Neural cell (in vitro differentiated cells): Measurements from ENCODE around the gene CKM. TPM values are rescaled to one million over a fixed set of nuclear protein-coding genes. Genes with fewer than 3 reads are reported as not detected.

Source experiments
- H2AFZ ChIP-seq: fragments of 200-600, 300-800 bp; sonication (generic), shearing (Covaris generic); 2 replicates; pipeline ENCODE4 v1.6.0; 2014; ENCODE audit warnings: low read depth, mild to moderate bottlenecking, antibody characterized with exemption, low read length, moderate library complexity
- H3F3A ChIP-seq: fragments of 200-600 bp; shearing (Covaris generic); 2 replicates; pipeline ENCODE4 v1.6.1; 2016; ENCODE audit warnings: mild to moderate bottlenecking, moderate library complexity, mixed read lengths, antibody characterized with exemption, low read length; ENCODE audit not compliant: insufficient read depth, poor library complexity, severe bottlenecking
- H3K27ac ChIP-seq: fragments of 200-600, 300-800 bp; sonication (generic), shearing (Covaris generic); 2 replicates; pipeline ENCODE4 v1.5.1; 2014; ENCODE audit warnings: mild to moderate bottlenecking, low read length, moderate library complexity
- H3K27me3 ChIP-seq: fragments of 300-800, 200-600 bp; sonication (generic), shearing (Covaris generic); 2 replicates; pipeline ENCODE4 v1.6.0; 2014; ENCODE audit warnings: mild to moderate bottlenecking, low read depth, low read length, moderate library complexity; ENCODE audit not compliant: insufficient read depth
- H3K36me3 ChIP-seq: fragments of 300-800, 200-600 bp; sonication (generic), shearing (Covaris generic); 2 replicates; pipeline ENCODE4 v1.5.1; 2014; ENCODE audit warnings: mild to moderate bottlenecking, antibody characterized with exemption, low read length, moderate library complexity; ENCODE audit not compliant: insufficient read depth
- H3K4me2 ChIP-seq: fragments of 300-800, 200-600 bp; sonication (generic), shearing (Covaris generic); 2 replicates; pipeline ENCODE4 v1.6.0; 2014; ENCODE audit warnings: mild to moderate bottlenecking, low read length
- H3K4me3 ChIP-seq: fragments of 300-800, 200-600 bp; sonication (generic), shearing (Covaris generic); 2 replicates; pipeline ENCODE4 v1.5.1; 2014; ENCODE audit warnings: mild to moderate bottlenecking, low read length, moderate library complexity
- H3K79me2 ChIP-seq: fragments of 200-600 bp; shearing (Covaris generic); replicated peaks from 2 replicates; pipeline ENCODE4 v1.6.0; 2014; ENCODE audit warnings: mild to moderate bottlenecking, low read length, moderate library complexity; ENCODE audit not compliant: insufficient read depth
- H3K9ac ChIP-seq: fragments of 300-800, 200-600 bp; sonication (generic), shearing (Covaris generic); 2 replicates; pipeline ENCODE4 v1.6.1; 2016; ENCODE audit warnings: mild to moderate bottlenecking, low read length, mixed read lengths
- H3K9me2 ChIP-seq: fragments of 200-600 bp; shearing (Covaris generic); 2 replicates; pipeline ENCODE4 v1.6.1; 2016; ENCODE audit warnings: mild to moderate bottlenecking, low read length, mixed read lengths; ENCODE audit not compliant: insufficient read depth
- H3K9me3 ChIP-seq: fragments of 200-600, 300-800 bp; sonication (generic), shearing (Covaris generic); 2 replicates; pipeline ENCODE4 v1.6.1; 2016; ENCODE audit warnings: mild to moderate bottlenecking, mixed run types, low read length, moderate library complexity, mixed read lengths
- H4K20me1 ChIP-seq: fragments of 200-600 bp; shearing (Covaris generic); 2 replicates; pipeline ENCODE4 v1.6.1; 2016; ENCODE audit warnings: mild to moderate bottlenecking, mixed run types; ENCODE audit not compliant: insufficient read depth
- EP300 ChIP-seq: fragments of 450-650 bp; conservative IDR thresholded peaks from 2 replicates; pipeline ENCODE4 v1.6.1; 2014; ENCODE audit warnings: antibody characterized with exemption, mild to moderate bottlenecking, moderate library complexity; ENCODE audit not compliant: poor library complexity, severe bottlenecking
- EZH2 ChIP-seq: fragments of 200-600, 300-800 bp; shearing (Covaris generic), sonication (generic); IDR thresholded peaks from 2 replicates; pipeline ENCODE4 v1.6.1; 2014; ENCODE audit warnings: antibody characterized with exemption, low read length, borderline replicate concordance, mild to moderate bottlenecking; ENCODE audit not compliant: insufficient read depth, poor library complexity, severe bottlenecking
- MXI1 ChIP-seq: fragments of 450-650 bp; conservative IDR thresholded peaks from 2 replicates; pipeline ENCODE4 v1.6.1; 2014; ENCODE audit warnings: antibody characterized with exemption, mild to moderate bottlenecking; ENCODE audit not compliant: poor library complexity, severe bottlenecking
- POLR2AphosphoS5 ChIP-seq: IDR thresholded peaks from 2 replicates; pipeline ENCODE4 v1.6.1; 2012
- RAD21 ChIP-seq: fragments of 450-650 bp; conservative IDR thresholded peaks from 2 replicates; pipeline ENCODE4 v1.6.1; 2014; ENCODE audit warnings: antibody characterized with exemption, mild to moderate bottlenecking, moderate library complexity
- SMC3 ChIP-seq: fragments of 450-650 bp; conservative IDR thresholded peaks from 2 replicates; pipeline ENCODE4 v1.6.1; 2014; ENCODE audit warnings: antibody characterized with exemption, mild to moderate bottlenecking, moderate library complexity; ENCODE audit not compliant: poor library complexity
- polyA plus RNA-seq: library from polyadenylated mRNA; depleted of rRNA; stranded (reverse); fragments of >200 nt; gene quantifications from 2 replicates; pipeline ENCODE4 v1.2.3, GENCODE V29; 2014
- TF ChIP-seq, protein P1 (sequence below): IDR thresholded peaks from 2 replicates; pipeline ENCODE4 v1.6.1; 2012; ENCODE audit warnings: borderline replicate concordance

The CKM gene
- polyA plus RNA-seq, 1 donor from 2014 or later: 0.14 TPM

DNA sequence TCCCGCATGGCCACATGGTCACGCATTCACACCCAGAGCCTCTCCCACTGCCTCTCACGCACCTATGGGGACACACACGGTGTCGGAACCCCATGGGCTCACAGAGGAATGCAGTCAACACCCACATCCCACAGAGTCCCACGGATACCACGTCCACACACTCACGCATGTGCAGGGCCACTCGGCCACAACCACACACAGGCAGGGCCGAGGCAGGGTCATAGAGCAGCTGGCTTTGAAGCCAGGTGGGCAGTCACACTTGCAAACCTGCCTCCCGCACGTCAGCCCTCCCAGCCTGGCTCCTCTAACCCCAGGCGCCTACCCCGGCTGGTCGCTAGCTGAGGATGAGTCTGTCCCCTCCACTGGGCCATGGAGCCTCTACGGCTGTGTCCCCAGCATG lies 39.6 kb upstream of the CKM start:
- Histone ChIP-seq H3F3A (no peaks in the 10 kb centered on the region), H3K79me2 (no peaks in the 10 kb centered on the region), H3K27me3 (no peaks in the 10 kb centered on the region), H3K9ac (no peak overlapping the region), H3K9me3 (no peaks in the 10 kb centered on the region), H3K4me3 (no peak overlapping the region), H3K27ac (no peak overlapping the region), H4K20me1 (no peaks in the 10 kb centered on the region), H3K36me3 (no peaks in the 10 kb centered on the region), H2AFZ (no peak overlapping the region), H3K4me2 (no peak overlapping the region), H3K9me2 (no peaks in the 10 kb centered on the region)
- no peak for TF ChIP-seq SMC3
- no peak for TF ChIP-seq POLR2AphosphoS5
- TF ChIP-seq, protein P1, sequence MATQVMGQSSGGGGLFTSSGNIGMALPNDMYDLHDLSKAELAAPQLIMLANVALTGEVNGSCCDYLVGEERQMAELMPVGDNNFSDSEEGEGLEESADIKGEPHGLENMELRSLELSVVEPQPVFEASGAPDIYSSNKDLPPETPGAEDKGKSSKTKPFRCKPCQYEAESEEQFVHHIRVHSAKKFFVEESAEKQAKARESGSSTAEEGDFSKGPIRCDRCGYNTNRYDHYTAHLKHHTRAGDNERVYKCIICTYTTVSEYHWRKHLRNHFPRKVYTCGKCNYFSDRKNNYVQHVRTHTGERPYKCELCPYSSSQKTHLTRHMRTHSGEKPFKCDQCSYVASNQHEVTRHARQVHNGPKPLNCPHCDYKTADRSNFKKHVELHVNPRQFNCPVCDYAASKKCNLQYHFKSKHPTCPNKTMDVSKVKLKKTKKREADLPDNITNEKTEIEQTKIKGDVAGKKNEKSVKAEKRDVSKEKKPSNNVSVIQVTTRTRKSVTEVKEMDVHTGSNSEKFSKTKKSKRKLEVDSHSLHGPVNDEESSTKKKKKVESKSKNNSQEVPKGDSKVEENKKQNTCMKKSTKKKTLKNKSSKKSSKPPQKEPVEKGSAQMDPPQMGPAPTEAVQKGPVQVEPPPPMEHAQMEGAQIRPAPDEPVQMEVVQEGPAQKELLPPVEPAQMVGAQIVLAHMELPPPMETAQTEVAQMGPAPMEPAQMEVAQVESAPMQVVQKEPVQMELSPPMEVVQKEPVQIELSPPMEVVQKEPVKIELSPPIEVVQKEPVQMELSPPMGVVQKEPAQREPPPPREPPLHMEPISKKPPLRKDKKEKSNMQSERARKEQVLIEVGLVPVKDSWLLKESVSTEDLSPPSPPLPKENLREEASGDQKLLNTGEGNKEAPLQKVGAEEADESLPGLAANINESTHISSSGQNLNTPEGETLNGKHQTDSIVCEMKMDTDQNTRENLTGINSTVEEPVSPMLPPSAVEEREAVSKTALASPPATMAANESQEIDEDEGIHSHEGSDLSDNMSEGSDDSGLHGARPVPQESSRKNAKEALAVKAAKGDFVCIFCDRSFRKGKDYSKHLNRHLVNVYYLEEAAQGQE: no peak
- no peak for TF ChIP-seq MXI1

DNA sequence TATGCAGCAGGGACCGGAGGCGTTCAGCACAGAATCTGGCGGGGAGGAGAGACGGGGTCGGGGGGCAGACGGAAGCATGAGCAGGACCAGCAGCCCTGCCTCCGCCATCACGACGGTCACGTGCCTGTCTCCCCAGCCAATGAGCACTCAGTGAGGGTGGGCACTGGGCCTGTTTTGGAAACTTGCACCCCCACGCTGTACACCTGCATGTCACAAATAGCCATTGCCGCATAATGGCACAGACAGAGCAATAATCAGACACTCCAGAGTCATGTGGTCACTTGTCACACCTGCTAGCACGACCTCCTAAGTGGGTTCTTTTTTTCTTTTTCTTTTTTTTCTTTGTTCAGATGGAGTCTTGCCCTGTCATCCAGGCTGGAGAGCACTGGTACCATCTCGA lies 38.9 kb upstream of the CKM start:
- H3K27me3 ChIP-seq: no peaks in the 10 kb centered on the region
- no peak overlapping the region for H3K4me2 ChIP-seq
- no peak overlapping the region for H3K27ac ChIP-seq
- no peaks in the 10 kb centered on the region for H3K79me2 ChIP-seq
- H3K9me3 ChIP-seq: no peaks in the 10 kb centered on the region
- H3K36me3 ChIP-seq: no peaks in the 10 kb centered on the region
- no peak overlapping the region for H3K4me3 ChIP-seq
- H4K20me1 ChIP-seq: no peaks in the 10 kb centered on the region
- H2AFZ ChIP-seq: no peak overlapping the region
- TF ChIP-seq EZH2: no peak
- H3K9ac ChIP-seq: no peak overlapping the region
- H3K9me2 ChIP-seq: no peaks in the 10 kb centered on the region
- H3F3A ChIP-seq: no peaks in the 10 kb centered on the region

DNA sequence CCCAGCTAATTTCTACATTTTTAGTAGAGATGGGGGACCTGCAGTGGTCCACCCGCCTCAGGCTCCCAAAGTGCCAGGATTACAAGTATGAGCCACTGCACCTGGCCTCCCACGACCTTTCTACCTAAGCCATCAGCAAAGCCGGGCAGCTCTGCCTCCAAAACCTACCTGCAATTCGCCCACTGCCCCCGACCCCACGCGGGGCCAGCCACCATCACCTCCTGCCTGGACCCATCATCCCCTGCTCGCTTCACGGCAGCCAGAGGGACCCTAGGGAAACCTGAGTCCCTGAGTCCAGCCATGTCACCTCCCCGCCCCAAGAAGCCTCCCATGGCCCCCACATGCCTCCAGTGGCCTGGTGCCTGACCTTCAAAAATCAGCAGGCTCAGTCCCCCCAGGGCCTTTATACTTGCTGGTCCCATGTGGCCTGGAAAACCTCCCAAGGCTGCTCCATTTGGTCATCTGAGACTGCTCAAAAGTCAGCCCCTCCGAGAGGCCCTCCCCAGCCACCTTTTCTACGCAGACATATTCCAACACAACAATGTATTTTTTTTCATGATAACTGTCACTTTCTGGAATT lies 35.6 kb upstream of the CKM start:
- H2AFZ ChIP-seq: no peak overlapping the region
- no peaks in the 10 kb centered on the region for H4K20me1 ChIP-seq
- no peak overlapping the region for H3K4me2 ChIP-seq
- TF ChIP-seq RAD21 (no peak), EZH2 (no peak), EP300 (no peak), MXI1 (no peak), SMC3 (no peak)
- TF ChIP-seq, protein P1: no peak
- H3K9ac ChIP-seq: no peak overlapping the region
- H3K27ac ChIP-seq: no peak overlapping the region
- no peak overlapping the region for H3K4me3 ChIP-seq
- H3K9me3 ChIP-seq: no peaks in the 10 kb centered on the region
- H3K9me2 ChIP-seq: no peaks in the 10 kb centered on the region
- H3K36me3 ChIP-seq: no peaks in the 10 kb centered on the region
- H3F3A ChIP-seq: no peaks in the 10 kb centered on the region
- no peaks in the 10 kb centered on the region for H3K79me2 ChIP-seq
- no peaks in the 10 kb centered on the region for H3K27me3 ChIP-seq
